Measurements from ENCODE around the gene ANKUB1. TPM values are rescaled to one million over a fixed set of nuclear protein-coding genes. Genes with fewer than 3 reads are reported as not detected.

ANKUB1 gene
- total and polyA plus RNA-seq, 7 experiments from 2014 or later, result not detected

GRCh38 chr3:149736175-149736952, 56.0 kb downstream of the ANKUB1 start:
- ATAC-seq, result no peak
- ChIA-PET CTCF (interaction anchor here (0.6 kb wide), 1 partner anchor 59 kb away, joined by 3 read pairs; no protein-coding TSS in a partner anchor), POLR2A (no interaction called here)
- peaks cover 0 to 7% (median 0%) of the 10 kb centered on the region in 7 donors for H3K4me1 Mint-ChIP-seq
- Histone ChIP-seq H3K36me3 (ENCODE audit: control insufficient read depth in 2 of 3, insufficient read depth in 3 of 3, low read length in 3 of 3) (peaks cover 3 to 6% (median 4%) of the 10 kb centered on the region in 3 experiments), H3K27ac (ENCODE audit: low read depth, low read length) (no peak overlapping the region), H3K27me3 (ENCODE audit: control insufficient read depth in 2 of 2, insufficient read depth in 2 of 2, low read length in 2 of 2) (no peaks in the 10 kb centered on the region), H3K4me3 (ENCODE audit: low read length) (no peak overlapping the region), H3K4me1 (ENCODE audit: control insufficient read depth in 2 of 2, insufficient read depth in 2 of 2, low read length in 2 of 2) (no peaks in the 10 kb centered on the region), H3K9me3 (ENCODE audit: control insufficient read depth in 2 of 3, low read length in 3 of 3) (no peaks in the 10 kb centered on the region)
- DNase-seq, result no peak
- no peak overlapping the region for H3K4me3 Mint-ChIP-seq
- peaks cover 4 to 23% (median 8%) of the 10 kb centered on the region in 5 donors for H3K36me3 Mint-ChIP-seq
- peaks cover 0 to 1% (median 0%) of the 10 kb centered on the region in 11 donors for H3K9me3 Mint-ChIP-seq
- intact Hi-C loops (cut with micrococcal nuclease), result no loop called here
- H3K27me3 Mint-ChIP-seq, result no peaks in the 10 kb centered on the region
- H3K27ac Mint-ChIP-seq, result no peak overlapping the region

DNA sequence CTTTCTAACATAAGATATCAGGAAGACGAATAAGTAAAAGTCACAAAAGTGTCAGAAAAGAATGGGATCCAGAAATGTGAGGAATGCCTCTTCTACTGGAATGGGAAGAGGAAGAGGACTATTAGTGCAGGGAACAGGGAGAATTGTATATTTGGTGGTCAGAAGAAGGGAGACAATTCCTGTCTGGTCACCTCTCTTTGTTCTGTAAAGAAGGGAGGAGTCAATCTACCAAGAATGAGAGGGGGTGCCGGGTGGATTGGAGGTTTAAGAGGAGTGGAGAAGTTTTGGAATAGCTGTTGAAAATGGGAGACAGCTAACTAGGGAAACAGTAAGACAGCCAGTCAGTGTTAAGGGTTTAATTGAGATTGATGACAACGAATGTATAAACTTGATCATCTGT, 60.1 kb downstream of the ANKUB1 start:
- Histone ChIP-seq H3K27me3 (ENCODE audit: control insufficient read depth in 2 of 2, insufficient read depth in 2 of 2, low read length in 2 of 2) (no peaks in the 10 kb centered on the region), H3K36me3 (ENCODE audit: control insufficient read depth in 2 of 3, insufficient read depth in 3 of 3, low read length in 3 of 3) (no peaks in the 10 kb centered on the region), H3K27ac (ENCODE audit: low read depth, low read length) (no peak overlapping the region), H3K4me3 (ENCODE audit: low read length) (no peak overlapping the region), H3K4me1 (ENCODE audit: control insufficient read depth in 2 of 2, insufficient read depth in 2 of 2, low read length in 2 of 2) (no peaks in the 10 kb centered on the region), H3K9me3 (ENCODE audit: control insufficient read depth in 2 of 3, low read length in 3 of 3) (no peaks in the 10 kb centered on the region)
- Mint-ChIP-seq H3K27me3 (peaks cover 0 to 4% (median 0%) of the 10 kb centered on the region in 5 donors), H3K9me3 (no peaks in the 10 kb centered on the region), H3K4me1 (no peaks in the 10 kb centered on the region), H3K27ac (no peak overlapping the region), H3K4me3 (no peak overlapping the region), H3K36me3 (peaks cover 0 to 6% (median 0%) of the 10 kb centered on the region in 5 donors)
- ChIA-PET POLR2A (no interaction called here), CTCF (no interaction called here)
- intact Hi-C loops (cut with micrococcal nuclease), result no loop called here
- no peak for ATAC-seq
- no peak for DNase-seq

DNA sequence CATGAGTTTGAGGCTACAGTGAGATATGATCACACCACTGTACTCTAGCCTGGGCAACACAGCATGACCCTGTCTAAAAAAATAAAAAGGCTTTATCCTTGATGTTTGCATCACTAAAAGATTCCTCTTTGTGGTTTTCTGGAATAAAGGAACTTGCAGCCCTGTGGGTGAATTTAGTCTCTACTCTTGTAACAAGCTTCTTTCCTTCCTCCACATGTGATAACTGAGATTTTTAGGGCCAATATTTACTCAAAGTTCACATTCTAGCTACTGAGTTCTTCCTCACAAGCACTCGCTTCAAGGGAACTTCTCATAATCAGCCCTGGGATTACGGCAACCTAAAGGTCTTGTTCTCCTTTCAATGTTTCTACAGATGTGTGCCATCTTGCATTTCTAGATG, 64.7 kb downstream of the ANKUB1 start:
- H3K9me3 Mint-ChIP-seq, result peaks cover 0 to 14% (median 3%) of the 10 kb centered on the region in 11 donors
- ATAC-seq, result no peak
- Histone ChIP-seq H3K4me1 (ENCODE audit: control insufficient read depth in 2 of 2, insufficient read depth in 2 of 2, low read length in 2 of 2) (no peaks in the 10 kb centered on the region), H3K9me3 (ENCODE audit: control insufficient read depth in 2 of 3, low read length in 3 of 3) (no peaks in the 10 kb centered on the region), H3K4me3 (ENCODE audit: low read length) (no peak overlapping the region), H3K27me3 (ENCODE audit: control insufficient read depth in 2 of 2, insufficient read depth in 2 of 2, low read length in 2 of 2) (no peaks in the 10 kb centered on the region), H3K36me3 (ENCODE audit: control insufficient read depth in 2 of 3, insufficient read depth in 3 of 3, low read length in 3 of 3) (no peaks in the 10 kb centered on the region), H3K27ac (ENCODE audit: low read depth, low read length) (no peak overlapping the region)
- CTCF ChIA-PET, result no interaction called here
- peaks cover 0 to 19% (median 13%) of the 10 kb centered on the region in 5 donors for H3K36me3 Mint-ChIP-seq
- H3K27ac Mint-ChIP-seq, result no peak overlapping the region
- peaks cover 0 to 12% (median 4%) of the 10 kb centered on the region in 5 donors for H3K27me3 Mint-ChIP-seq
- intact Hi-C loops (cut with micrococcal nuclease), result no loop called here
- no peak overlapping the region for H3K4me3 Mint-ChIP-seq
- POLR2A ChIA-PET, result interaction anchor here (0.8 kb wide), 1 partner anchor 24 kb away, joined by 3 read pairs; no protein-coding TSS in a partner anchor
- no peak for DNase-seq
- H3K4me1 Mint-ChIP-seq, result peaks cover 0 to 3% (median 0%) of the 10 kb centered on the region in 7 donors

DNA sequence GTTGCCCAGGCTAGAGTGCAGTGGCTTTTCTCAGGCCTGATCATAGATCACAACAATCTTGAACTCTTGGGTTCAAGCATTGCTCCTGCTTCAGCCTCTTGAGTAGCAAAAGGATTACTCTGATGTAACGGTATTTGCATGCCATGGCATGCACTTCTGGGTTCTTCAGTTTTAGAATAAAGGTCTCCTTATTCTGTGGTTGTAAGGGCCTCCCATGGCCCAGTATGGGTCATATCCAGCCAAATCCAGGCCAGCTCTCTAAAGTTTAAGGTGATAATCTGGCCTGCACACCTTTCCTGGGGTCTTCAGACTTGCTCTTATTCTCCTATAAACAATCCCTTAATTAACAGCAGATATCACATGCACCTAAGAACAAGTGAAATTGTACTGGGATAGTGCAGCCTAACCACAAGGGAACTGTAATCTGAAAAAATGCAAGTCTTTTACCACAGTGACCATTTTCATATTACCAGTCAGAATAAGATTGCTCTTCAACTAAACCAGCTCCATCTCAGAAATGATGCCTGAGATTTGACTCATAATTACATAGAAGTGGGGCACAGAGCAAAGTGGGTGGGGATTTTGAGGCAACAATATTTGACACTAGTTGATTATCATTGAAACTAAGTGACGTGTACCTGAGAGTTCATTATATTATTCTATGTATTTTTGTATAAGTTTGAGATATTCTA, 65.5 kb downstream of the ANKUB1 start:
- no peaks in the 10 kb centered on the region for H3K9me3 ChIP-seq (ENCODE audit: control insufficient read depth in 2 of 3, low read length in 3 of 3)
- Mint-ChIP-seq H3K4me1 (peaks cover 0 to 3% (median 0%) of the 10 kb centered on the region in 7 donors), H3K27ac (no peak overlapping the region), H3K9me3 (peaks cover 0 to 21% (median 4%) of the 10 kb centered on the region in 11 donors), H3K27me3 (peaks cover 0 to 18% (median 4%) of the 10 kb centered on the region in 5 donors), H3K4me3 (no peak overlapping the region), H3K36me3 (peaks cover 0 to 22% (median 13%) of the 10 kb centered on the region in 5 donors)
- no peak overlapping the region for H3K4me3 ChIP-seq (ENCODE audit: low read length)
- ChIA-PET POLR2A (interaction anchor here (0.8 kb wide), 1 partner anchor 25 kb away, joined by 3 read pairs; no protein-coding TSS in a partner anchor), CTCF (no interaction called here)
- no peaks in the 10 kb centered on the region for H3K27me3 ChIP-seq (ENCODE audit: control insufficient read depth in 2 of 2, insufficient read depth in 2 of 2, low read length in 2 of 2)
- no peak overlapping the region for H3K27ac ChIP-seq (ENCODE audit: low read depth, low read length)
- intact Hi-C loops (cut with micrococcal nuclease), result no loop called here
- H3K4me1 ChIP-seq (ENCODE audit: control insufficient read depth in 2 of 2, insufficient read depth in 2 of 2, low read length in 2 of 2), result no peaks in the 10 kb centered on the region
- no peaks in the 10 kb centered on the region for H3K36me3 ChIP-seq (ENCODE audit: control insufficient read depth in 2 of 3, insufficient read depth in 3 of 3, low read length in 3 of 3)
- ATAC-seq, result no peak
- DNase-seq, result no peak

DNA sequence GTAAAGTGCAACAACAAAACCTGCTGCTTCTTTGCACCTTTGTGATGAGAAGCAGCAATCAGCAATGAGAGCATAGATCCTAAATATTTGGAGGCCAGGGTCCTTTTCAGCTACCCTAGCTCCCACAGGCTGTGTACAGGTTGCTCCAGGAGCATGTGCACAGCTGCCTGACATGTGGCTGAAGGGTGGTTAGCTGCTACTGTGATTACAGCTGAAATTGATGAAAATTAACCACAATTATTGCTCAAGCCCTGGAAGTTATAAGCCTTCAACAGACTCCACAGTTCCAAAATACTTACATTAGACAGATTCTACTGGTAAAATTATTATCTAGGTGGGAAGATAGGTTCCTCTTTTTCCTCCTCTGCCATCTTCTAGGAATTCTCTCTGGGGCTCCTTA, 68.6 kb downstream of the ANKUB1 start:
- Histone ChIP-seq H3K27ac (ENCODE audit: low read depth, low read length) (no peak overlapping the region), H3K4me1 (ENCODE audit: control insufficient read depth in 2 of 2, insufficient read depth in 2 of 2, low read length in 2 of 2) (no peaks in the 10 kb centered on the region), H3K9me3 (ENCODE audit: control insufficient read depth in 2 of 3, low read length in 3 of 3) (no peaks in the 10 kb centered on the region), H3K4me3 (ENCODE audit: low read length) (no peak overlapping the region), H3K27me3 (ENCODE audit: control insufficient read depth in 2 of 2, insufficient read depth in 2 of 2, low read length in 2 of 2) (no peaks in the 10 kb centered on the region), H3K36me3 (ENCODE audit: control insufficient read depth in 2 of 3, insufficient read depth in 3 of 3, low read length in 3 of 3) (no peaks in the 10 kb centered on the region)
- Mint-ChIP-seq H3K4me3 (no peak overlapping the region), H3K36me3 (peaks cover 0 to 22% (median 13%) of the 10 kb centered on the region in 5 donors), H3K27me3 (peaks cover 0 to 26% (median 4%) of the 10 kb centered on the region in 5 donors), H3K27ac (no peak overlapping the region), H3K4me1 (peaks cover 0 to 3% (median 0%) of the 10 kb centered on the region in 7 donors), H3K9me3 (peaks cover 0 to 35% (median 11%) of the 10 kb centered on the region in 11 donors)
- intact Hi-C loops (cut with micrococcal nuclease), result no loop called here
- POLR2A ChIA-PET, result no interaction called here
- no peak for DNase-seq
- CTCF ChIA-PET, result no interaction called here
- no peak for ATAC-seq

- no peaks in the 10 kb centered on the region for H3K4me1 Mint-ChIP-seq
- no peak overlapping the region for H3K4me3 Mint-ChIP-seq
- CTCF ChIA-PET, result no interaction called here
- Histone ChIP-seq H3K4me3 (ENCODE audit: low read length) (no peak overlapping the region), H3K27me3 (ENCODE audit: control insufficient read depth in 2 of 2, insufficient read depth in 2 of 2, low read length in 2 of 2) (no peaks in the 10 kb centered on the region), H3K27ac (ENCODE audit: low read depth, low read length) (no peak overlapping the region), H3K4me1 (ENCODE audit: control insufficient read depth in 2 of 2, insufficient read depth in 2 of 2, low read length in 2 of 2) (no peaks in the 10 kb centered on the region), H3K9me3 (ENCODE audit: control insufficient read depth in 2 of 3, low read length in 3 of 3) (no peaks in the 10 kb centered on the region), H3K36me3 (ENCODE audit: control insufficient read depth in 2 of 3, insufficient read depth in 3 of 3, low read length in 3 of 3) (no peaks in the 10 kb centered on the region)
- H3K9me3 Mint-ChIP-seq, result peaks cover 0 to 35% (median 11%) of the 10 kb centered on the region in 11 donors
- intact Hi-C loops (cut with micrococcal nuclease), result no loop called here
- no peak for DNase-seq
- H3K27ac Mint-ChIP-seq, result no peak overlapping the region
- POLR2A ChIA-PET, result no interaction called here
- ATAC-seq, result no peak
- peaks cover 0 to 22% (median 13%) of the 10 kb centered on the region in 5 donors for H3K36me3 Mint-ChIP-seq
- peaks cover 0 to 26% (median 3%) of the 10 kb centered on the region in 5 donors for H3K27me3 Mint-ChIP-seq
Measured at GRCh38 chr3:149720918-149721317, 71.4 kb downstream of the ANKUB1 start.
